Posterior cingulate gyrus (tissue), 11 donors: ENCODE results near the gene EFNA2.
A peak's percentile ranks its signal among the peaks of the same experiment; 100 is the strongest.

Source experiments
- DNase-seq, 10 donors: peaks; one replicate each; pipeline versions ENCODE4 v3.0.0 to v3.0.0-alpha.2; 2020 to 2021; ENCODE audit warnings: mixed read lengths in 3 of 10
- intact Hi-C: fragments of 100-400 bp; cut with DNase I; formaldehyde crosslinking; loops from one replicate; pipeline ENCODE4 v1.15.1; 2023

EFNA2 gene

DNA sequence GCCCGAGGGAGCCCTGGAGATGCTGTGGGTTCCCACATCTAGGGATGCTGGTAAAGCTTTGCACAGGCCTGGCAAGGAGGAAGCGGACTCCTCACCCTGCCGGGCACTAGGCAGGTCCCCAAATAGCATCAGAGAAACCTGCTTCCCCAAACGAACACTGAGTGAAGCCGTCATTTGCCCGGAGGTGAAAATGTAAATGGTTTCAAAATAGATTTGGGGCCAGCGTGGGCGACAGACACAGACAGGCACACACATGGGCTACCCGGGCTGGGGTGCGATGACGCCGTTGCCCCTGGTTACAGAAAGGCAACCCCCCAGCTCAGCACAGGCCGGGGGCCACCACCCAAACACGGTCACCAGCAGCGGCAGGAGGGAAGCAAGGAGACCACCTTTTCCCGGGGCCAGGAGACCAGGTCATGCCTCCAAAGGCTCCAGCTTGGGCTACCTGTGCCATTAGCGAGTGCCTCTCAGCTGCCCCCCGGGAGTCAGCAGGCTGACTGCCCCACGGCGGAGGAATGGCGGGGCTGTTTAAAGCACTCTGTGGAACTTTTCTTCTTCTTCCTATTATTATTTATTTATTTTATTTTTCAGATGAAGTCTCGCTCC lies 50.5 kb downstream of the EFNA2 start:
- intact Hi-C loops = no loop called here
- no peak for DNase-seq

DNA sequence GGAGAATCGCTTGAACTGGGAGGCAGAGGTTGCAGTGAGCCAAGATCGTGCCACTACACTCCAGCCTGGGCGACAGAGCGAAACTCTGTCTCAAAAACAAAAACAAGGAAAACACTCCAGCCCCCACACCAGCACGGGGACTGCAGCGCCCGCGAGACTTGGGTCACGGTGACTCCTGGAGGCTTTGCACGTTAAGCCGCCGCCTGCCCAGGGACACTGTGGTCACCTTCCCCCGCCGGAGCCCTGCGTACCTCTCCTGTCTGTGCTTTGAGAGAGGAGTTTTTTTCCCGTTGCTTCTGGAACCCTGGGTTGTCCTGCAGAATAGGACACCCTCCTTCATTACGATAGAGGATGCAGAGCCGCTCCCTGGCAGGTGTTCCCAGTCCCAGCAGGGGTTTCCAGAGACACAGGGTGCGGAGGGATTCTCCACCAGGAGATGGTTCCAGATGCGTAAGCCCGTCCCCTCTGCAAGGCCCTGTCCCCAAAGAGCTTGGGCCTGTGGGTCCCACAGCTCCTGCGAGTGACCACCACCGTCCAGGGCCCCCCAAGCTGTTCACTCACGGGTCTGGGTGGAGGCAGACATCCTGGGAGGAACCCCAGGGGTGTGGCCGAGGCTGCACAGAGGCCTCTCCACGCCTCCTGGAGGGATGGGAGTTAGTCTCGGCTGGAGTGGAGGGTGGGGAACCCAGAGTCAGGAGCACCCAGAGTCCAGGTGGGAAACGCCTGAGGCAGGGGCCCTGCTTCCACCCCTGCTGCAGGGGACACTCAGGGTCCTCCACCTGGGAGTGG lies 55.2 kb downstream of the EFNA2 start:
- intact Hi-C loops = no loop called here
- DNase-seq = peak in 1 of 10 donors; percentile 75

DNA sequence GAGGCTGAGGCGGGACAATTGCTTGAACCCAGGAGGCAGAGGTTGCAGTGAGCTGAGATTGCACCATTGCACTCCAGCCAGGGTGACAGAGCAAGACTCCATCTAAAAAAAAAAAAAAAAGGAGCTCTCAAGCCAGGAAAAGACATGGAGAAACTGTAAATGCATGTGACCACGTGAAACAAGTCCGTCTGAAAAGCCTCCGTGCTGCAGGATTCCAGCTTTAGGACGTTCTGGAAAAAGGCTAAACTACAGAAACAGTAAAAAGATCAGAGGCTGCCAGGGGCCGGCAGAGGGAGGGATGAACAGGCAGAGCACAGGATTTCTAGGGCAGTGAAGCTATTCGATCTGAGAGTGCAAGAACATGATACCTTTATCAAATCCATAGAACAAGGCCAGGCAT lies 57.4 kb downstream of the EFNA2 start:
- intact Hi-C loops = no loop called here
- DNase-seq = no peak

DNA sequence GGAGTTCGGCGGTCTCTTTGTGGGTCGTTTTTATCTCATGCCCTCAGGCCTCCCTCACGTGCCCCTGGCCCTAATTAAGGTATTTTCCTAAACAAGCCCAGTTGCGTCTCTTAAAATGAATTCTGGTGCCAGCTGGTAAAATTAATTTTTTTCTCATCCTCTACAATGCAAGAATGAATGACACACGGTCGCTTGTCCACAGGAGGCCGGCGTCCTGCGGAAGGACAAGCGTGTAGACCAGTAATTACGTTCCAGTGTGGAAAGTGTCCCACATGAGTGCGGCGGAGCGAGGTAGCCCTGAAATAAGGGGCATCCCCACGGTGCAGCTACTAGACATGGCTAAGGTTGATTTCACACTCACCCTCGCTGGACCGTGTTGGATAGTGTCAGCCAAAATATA lies 63.5 kb downstream of the EFNA2 start:
- intact Hi-C loops = no loop called here
- no peak for DNase-seq

DNA sequence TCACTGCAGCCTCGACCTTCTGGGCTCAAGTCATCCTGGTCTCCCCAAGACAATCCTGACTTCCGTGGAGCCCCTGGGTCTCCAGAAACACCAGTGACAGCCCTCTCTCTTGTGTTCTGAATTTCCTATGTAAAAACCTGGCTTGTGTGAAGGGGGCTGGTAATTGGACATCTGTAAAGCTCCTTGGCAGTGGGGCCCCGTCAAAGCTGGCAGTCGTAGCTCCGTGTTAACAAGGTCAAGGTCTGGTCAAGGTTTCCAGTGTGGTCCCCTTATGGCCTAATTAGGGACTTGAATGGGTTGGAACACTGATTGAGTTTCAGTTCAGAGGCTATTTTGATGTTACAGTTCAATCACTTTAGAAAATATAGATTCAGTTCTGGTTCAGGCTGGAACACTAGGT lies 65.2 kb downstream of the EFNA2 start:
- intact Hi-C loops = loop anchor here (5.0 kb wide), 1 partner anchor 34 kb away; no protein-coding TSS in a partner anchor
- DNase-seq = no peak
